Mesodermal cell (in vitro differentiated cells): Measurements from ENCODE around the gene MACROD2.

Source experiments
- H3K27ac ChIP-seq: 2 replicates; pipeline ENCODE4 v1.7.0; 2013; ENCODE audit warnings: mild to moderate bottlenecking, low read depth, low read length, moderate library complexity; ENCODE audit not compliant: severe bottlenecking
- H3K36me3 ChIP-seq: 2 replicates; pipeline ENCODE4 v1.7.1; 2013; ENCODE audit warnings: mild to moderate bottlenecking, low read length, moderate library complexity; ENCODE audit not compliant: control insufficient read depth, insufficient read depth
- H3K4me1 ChIP-seq: one replicate; pipeline ENCODE4 v1.7.1; 2013; ENCODE audit warnings: mild to moderate bottlenecking, low read length; ENCODE audit not compliant: insufficient read depth, control insufficient read depth, poor library complexity, severe bottlenecking
- H3K4me3 ChIP-seq: 2 replicates; pipeline ENCODE4 v1.7.0; 2013; ENCODE audit warnings: low read length, control low read depth, mild to moderate bottlenecking; ENCODE audit not compliant: insufficient read depth, poor library complexity, severe bottlenecking; ENCODE audit errors: extremely low read depth
- H3K9me3 ChIP-seq: 2 replicates; pipeline ENCODE4 v1.7.1; 2013; ENCODE audit warnings: mild to moderate bottlenecking, low read length, moderate library complexity; ENCODE audit not compliant: control insufficient read depth
- WGBS, 2 experiments: methylation state at CpG; one replicate each; pipeline ENCODE4 v1.1.5; 2013; ENCODE audit warnings: missing lambda C conversion rate in 2 of 2; ENCODE audit not compliant: insufficient coverage in 2 of 2; 5-methylcytosine and 5-hydroxymethylcytosine counted together

The MACROD2 gene

DNA sequence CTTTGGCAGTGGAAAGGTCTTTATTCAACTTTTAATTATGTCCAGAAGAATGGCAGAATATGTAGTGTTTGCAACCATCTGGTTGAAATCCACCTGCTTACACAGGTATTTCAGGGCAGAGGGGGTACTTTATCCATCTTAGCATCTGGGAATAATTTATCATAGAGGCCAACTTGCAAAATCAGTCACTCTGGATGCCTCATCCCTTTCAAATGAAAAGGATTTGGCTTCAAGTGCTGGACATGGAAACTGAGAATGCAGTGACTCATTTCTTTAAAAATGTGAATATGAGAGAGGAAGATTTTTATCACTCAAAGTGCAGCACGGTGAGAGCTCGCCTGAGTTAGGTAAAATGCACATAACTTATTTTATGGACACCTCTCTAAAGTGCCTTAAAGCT is 1819.6 kb downstream of the MACROD2 start:
- no peak overlapping the region for H3K4me3 ChIP-seq
- no peak overlapping the region for H3K27ac ChIP-seq
- H3K36me3 ChIP-seq, result no peaks in the 10 kb centered on the region
- WGBS, 2 experiments, result no CpG with 5 or more reads among the region's 2 CpGs
- H3K4me1 ChIP-seq, result no peaks in the 10 kb centered on the region
- H3K9me3 ChIP-seq, result no peaks in the 10 kb centered on the region

- no peak overlapping the region for H3K4me3 ChIP-seq
- H3K4me1 ChIP-seq, result no peaks in the 10 kb centered on the region
- WGBS, 2 experiments, result 89 to 95% methylated on average over 2 of the region's 2 CpGs
- H3K27ac ChIP-seq, result no peak overlapping the region
- no peaks in the 10 kb centered on the region for H3K9me3 ChIP-seq
- H3K36me3 ChIP-seq, result no peaks in the 10 kb centered on the region
These were observed 1822.0 kb downstream of the MACROD2 start for GRCh38 chr20:15817351-15817750.

- H3K4me3 ChIP-seq, result no peak overlapping the region
- no peaks in the 10 kb centered on the region for H3K36me3 ChIP-seq
- 49 to 58% methylated on average over 3 to 4 of the region's 4 CpGs for WGBS, 2 experiments
- H3K9me3 ChIP-seq, result no peaks in the 10 kb centered on the region
- H3K27ac ChIP-seq, result no peak overlapping the region
- H3K4me1 ChIP-seq, result no peaks in the 10 kb centered on the region
These were observed 1823.3 kb downstream of the MACROD2 start for GRCh38 chr20:15818651-15819071.

DNA sequence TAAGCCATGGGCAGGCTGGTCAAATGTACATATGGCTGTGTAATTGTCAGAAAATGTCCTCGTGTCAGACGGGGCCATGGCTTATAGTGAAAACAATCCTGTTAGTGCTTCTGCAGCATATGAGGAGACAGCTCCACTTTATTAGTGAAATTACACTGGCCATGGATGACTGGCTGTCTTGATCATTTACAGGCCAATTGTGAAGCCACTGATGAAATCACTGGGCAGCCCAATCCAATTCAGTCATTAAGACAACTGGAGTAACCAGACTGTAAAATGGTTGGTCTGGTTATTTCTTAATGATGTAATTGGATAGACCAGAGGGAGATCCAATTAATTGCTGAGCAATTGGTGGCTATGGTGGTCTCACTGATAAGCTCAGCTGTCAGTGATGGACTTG is 1828.4 kb downstream of the MACROD2 start:
- H3K27ac ChIP-seq, result no peak overlapping the region
- 87 to 94% methylated on average over 2 of the region's 2 CpGs for WGBS, 2 experiments
- H3K4me3 ChIP-seq, result no peak overlapping the region
- H3K4me1 ChIP-seq, result no peaks in the 10 kb centered on the region
- no peaks in the 10 kb centered on the region for H3K36me3 ChIP-seq
- no peaks in the 10 kb centered on the region for H3K9me3 ChIP-seq

DNA sequence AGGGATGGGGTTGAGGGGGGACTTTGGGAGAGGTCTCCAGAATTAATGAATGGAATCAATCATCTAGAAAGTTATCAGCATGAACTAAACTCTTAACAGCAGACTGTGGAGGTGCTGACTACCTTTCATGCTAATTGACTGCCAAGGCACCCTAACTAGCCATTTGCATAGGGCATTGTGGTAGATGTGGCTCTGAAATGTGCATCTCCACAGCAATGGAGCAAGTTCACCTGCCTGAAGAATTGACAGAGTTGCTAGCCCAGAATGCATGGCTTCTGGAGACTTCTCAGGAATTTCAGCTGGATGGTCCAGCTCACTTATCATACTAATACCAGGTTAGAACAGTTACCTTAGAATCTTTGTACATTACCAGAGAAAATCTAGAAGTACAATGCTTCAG is 1832.3 kb downstream of the MACROD2 start:
- Histone ChIP-seq H3K27ac (no peak overlapping the region), H3K36me3 (no peaks in the 10 kb centered on the region), H3K9me3 (no peaks in the 10 kb centered on the region), H3K4me1 (no peaks in the 10 kb centered on the region), H3K4me3 (no peak overlapping the region)

- no peaks in the 10 kb centered on the region for H3K4me1 ChIP-seq
- no peaks in the 10 kb centered on the region for H3K36me3 ChIP-seq
- no peak overlapping the region for H3K27ac ChIP-seq
- H3K9me3 ChIP-seq, result no peaks in the 10 kb centered on the region
- no peak overlapping the region for H3K4me3 ChIP-seq
These were observed 1835.9 kb downstream of the MACROD2 start for GRCh38 chr20:15831201-15831600.

DNA sequence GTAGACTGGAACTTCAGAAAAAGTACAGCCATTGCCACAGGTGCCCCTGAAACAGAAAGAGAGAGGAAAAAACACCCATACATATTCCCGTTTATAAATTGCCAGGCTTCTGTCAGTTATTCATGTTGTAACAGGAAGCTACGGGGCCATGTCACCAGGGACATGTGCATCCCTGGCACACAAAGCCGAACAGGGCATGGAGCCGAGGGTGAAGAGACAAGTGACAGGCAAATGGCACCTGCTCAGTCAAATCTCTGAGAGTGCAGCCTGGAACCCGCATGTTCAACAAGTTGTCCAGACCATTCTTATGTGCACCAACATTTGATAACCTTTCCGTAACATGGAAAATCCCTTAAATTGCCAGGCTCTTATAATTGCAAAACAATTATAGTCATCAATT is 1837.2 kb downstream of the MACROD2 start:
- no peak overlapping the region for H3K4me3 ChIP-seq
- H3K36me3 ChIP-seq, result no peaks in the 10 kb centered on the region
- H3K4me1 ChIP-seq, result no peaks in the 10 kb centered on the region
- H3K9me3 ChIP-seq, result no peaks in the 10 kb centered on the region
- 84 to 97% methylated on average over 3 to 4 of the region's 6 CpGs for WGBS, 2 experiments
- H3K27ac ChIP-seq, result no peak overlapping the region

- WGBS, 2 experiments, result 90% methylated on average over 2 of the region's 3 CpGs; no CpG with 5 or more reads in 1 of the 2 experiments
- H3K9me3 ChIP-seq, result no peaks in the 10 kb centered on the region
- H3K4me3 ChIP-seq, result no peak overlapping the region
- no peaks in the 10 kb centered on the region for H3K36me3 ChIP-seq
- H3K4me1 ChIP-seq, result no peaks in the 10 kb centered on the region
- H3K27ac ChIP-seq, result no peak overlapping the region
These were observed 1839.5 kb downstream of the MACROD2 start for GRCh38 chr20:15834857-15835256.

GRCh38 chr20:15835811-15836210 is 1840.5 kb downstream of the MACROD2 start:
- WGBS, 2 experiments, result no CpG with 5 or more reads among the region's 1 CpG
- H3K27ac ChIP-seq, result no peak overlapping the region

GRCh38 chr20:15836634-15837033 is 1841.3 kb downstream of the MACROD2 start:
- H3K4me1 ChIP-seq, result no peaks in the 10 kb centered on the region
- H3K9me3 ChIP-seq, result no peaks in the 10 kb centered on the region
- 100% methylated on average over 2 of the region's 2 CpGs; no CpG with 5 or more reads in 1 of the 2 experiments for WGBS, 2 experiments
- H3K27ac ChIP-seq, result no peak overlapping the region
- no peaks in the 10 kb centered on the region for H3K36me3 ChIP-seq
- no peak overlapping the region for H3K4me3 ChIP-seq

More at GRCh38 chr20:15835811-15836210, 1840.5 kb downstream of the MACROD2 start:
- Histone ChIP-seq H3K36me3 (no peaks in the 10 kb centered on the region), H3K9me3 (no peaks in the 10 kb centered on the region), H3K4me1 (no peaks in the 10 kb centered on the region), H3K4me3 (no peak overlapping the region)

- no peaks in the 10 kb centered on the region for H3K36me3 ChIP-seq
- H3K4me1 ChIP-seq, result no peaks in the 10 kb centered on the region
- no peaks in the 10 kb centered on the region for H3K9me3 ChIP-seq
- no peak overlapping the region for H3K27ac ChIP-seq
- 83 to 86% methylated on average over 1 to 2 of the region's 3 CpGs for WGBS, 2 experiments
- no peak overlapping the region for H3K4me3 ChIP-seq
These were observed 1842.2 kb downstream of the MACROD2 start for GRCh38 chr20:15837563-15837962.

DNA sequence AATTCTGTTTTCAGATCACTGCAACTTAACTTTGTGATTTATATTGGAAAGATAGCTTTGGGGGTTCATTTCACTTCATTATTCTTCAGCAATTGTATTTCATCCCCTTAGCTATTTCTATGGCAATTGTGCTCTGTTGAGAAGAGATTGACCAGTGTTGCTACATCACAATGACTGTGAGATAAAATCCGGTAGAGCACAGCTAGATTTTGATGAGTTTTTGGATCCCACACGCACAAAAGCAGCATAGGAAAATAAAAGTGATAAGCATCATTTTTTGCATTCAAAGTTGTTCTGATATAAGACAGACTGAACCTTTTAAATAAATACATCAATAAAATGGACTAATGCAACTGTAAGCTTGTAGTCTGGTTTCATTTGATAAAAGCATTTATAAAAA is 1843.2 kb downstream of the MACROD2 start:
- Histone ChIP-seq H3K27ac (no peak overlapping the region), H3K9me3 (no peaks in the 10 kb centered on the region), H3K4me3 (no peak overlapping the region), H3K4me1 (no peaks in the 10 kb centered on the region), H3K36me3 (no peaks in the 10 kb centered on the region)
- WGBS, 2 experiments, result 100% methylated on average over 1 of the region's 2 CpGs
